A673 (cell line): Measurements from ENCODE around the gene PCCA. TPM values are rescaled to one million over a fixed set of nuclear protein-coding genes. Genes with fewer than 3 reads are reported as not detected.
"Not testable (repeated sequence)": the region's sequence is repeated elsewhere in the genome, so short reads cannot be mapped to it uniquely, and the experiment has no call there.

Experiments
- BruUV-seq: library from RNA; stranded (reverse); fragments of 400-500 nt; replicated peaks from 2 replicates; lab custom pipeline; 2021; lab: Mats Ljungman, UMichigan
- CTCF ChIA-PET: fragments of 300-600 bp; sonication (Branson Sonifier 250); formaldehyde crosslinking; loops from one replicate; lab custom pipeline; 2022; ENCODE audit warnings: antibody characterized with exemption; lab: Charles Lee
- POLR2A ChIA-PET: fragments of 300-600 bp; sonication (Branson Sonifier 250); formaldehyde crosslinking; loops from one replicate; lab custom pipeline; 2022; ENCODE audit warnings: antibody characterized with exemption; ENCODE audit not compliant: low non-redundant PET; lab: Charles Lee
- DNase-seq: peaks from one replicate; pipeline ENCODE4 v3.0.0-alpha.2; 2015; ENCODE audit warnings: low spot score
- H3K27ac ChIP-seq: fragments of 200-600 bp; sonication (generic); 2 replicates; pipeline ENCODE4 v1.5.1; 2016; ENCODE audit warnings: mixed run types, low read depth, mild to moderate bottlenecking, mixed read lengths, antibody characterized with exemption, low read length; ENCODE audit not compliant: poor library complexity, severe bottlenecking
- H3K27me3 ChIP-seq: fragments of 200-600 bp; sonication (generic); replicated peaks from 2 replicates; pipeline ENCODE4 v1.6.1; 2017; ENCODE audit warnings: mixed run types, low read depth, mild to moderate bottlenecking, mixed read lengths, antibody characterized with exemption, low read length; ENCODE audit not compliant: insufficient read depth, poor library complexity
- H3K36me3 ChIP-seq: fragments of 200-600 bp; sonication (generic); 2 replicates; pipeline ENCODE4 v1.6.1; 2016; ENCODE audit warnings: mixed run types, mild to moderate bottlenecking, mixed read lengths, antibody characterized with exemption, low read length; ENCODE audit not compliant: insufficient read depth, poor library complexity, severe bottlenecking
- H3K4me1 ChIP-seq: fragments of 200-600 bp; sonication (generic); 2 replicates; pipeline ENCODE4 v1.6.1; 2017; ENCODE audit warnings: mixed run types, mild to moderate bottlenecking, mixed read lengths, antibody characterized with exemption, low read length; ENCODE audit not compliant: insufficient read depth, poor library complexity, severe bottlenecking
- H3K4me3 ChIP-seq: fragments of 200-600 bp; sonication (generic); 2 replicates; pipeline ENCODE4 v1.5.1; 2016; ENCODE audit warnings: low read depth, mixed run types, mild to moderate bottlenecking, mixed read lengths, low read length; ENCODE audit not compliant: poor library complexity, severe bottlenecking
- H3K9me3 ChIP-seq: fragments of 200-600 bp; sonication (generic); 2 replicates; pipeline ENCODE4 v1.6.1; 2016; ENCODE audit warnings: mixed run types, low read depth, mild to moderate bottlenecking, mixed read lengths, antibody characterized with exemption, low read length; ENCODE audit not compliant: poor library complexity, severe bottlenecking
- EZH2 ChIP-seq: fragments of 200-600 bp; sonication (generic); IDR thresholded peaks from 2 replicates; pipeline ENCODE4 v1.6.1; 2017; ENCODE audit warnings: borderline replicate concordance, low read depth, mild to moderate bottlenecking, mixed read lengths, antibody characterized with exemption, low read length; ENCODE audit not compliant: poor library complexity, severe bottlenecking
- intact Hi-C: fragments of 100-400 bp; cut with micrococcal nuclease; formaldehyde crosslinking; loops from one replicate; pipeline ENCODE4 v1.10.0; 2022; ENCODE audit not compliant: unreplicated experiment
- total RNA-seq: library from RNA; stranded (reverse); gene quantifications from 2 replicates; pipeline ENCODE4 v1.2.3, GENCODE V29; 2021
- TF ChIP-seq, protein P1 (sequence below): fragments of 300-800, 200-600 bp; sonication (generic); conservative IDR thresholded peaks from 2 replicates; pipeline ENCODE4 v1.5.1; 2017; ENCODE audit warnings: low read depth, mild to moderate bottlenecking, antibody characterized with exemption, low read length, moderate library complexity, mixed read lengths

PCCA gene
- total RNA-seq, 1 experiment from 2014 or later: 93.0 TPM

- no peaks in the 10 kb centered on the region for H3K27me3 ChIP-seq
- H3K36me3 ChIP-seq: no peaks in the 10 kb centered on the region
- ChIA-PET CTCF (no interaction called here), POLR2A (no interaction called here)
- no peaks in the 10 kb centered on the region for H3K9me3 ChIP-seq
- peak overlapping the region; percentile 18 for H3K27ac ChIP-seq
- TF ChIP-seq, protein P1, sequence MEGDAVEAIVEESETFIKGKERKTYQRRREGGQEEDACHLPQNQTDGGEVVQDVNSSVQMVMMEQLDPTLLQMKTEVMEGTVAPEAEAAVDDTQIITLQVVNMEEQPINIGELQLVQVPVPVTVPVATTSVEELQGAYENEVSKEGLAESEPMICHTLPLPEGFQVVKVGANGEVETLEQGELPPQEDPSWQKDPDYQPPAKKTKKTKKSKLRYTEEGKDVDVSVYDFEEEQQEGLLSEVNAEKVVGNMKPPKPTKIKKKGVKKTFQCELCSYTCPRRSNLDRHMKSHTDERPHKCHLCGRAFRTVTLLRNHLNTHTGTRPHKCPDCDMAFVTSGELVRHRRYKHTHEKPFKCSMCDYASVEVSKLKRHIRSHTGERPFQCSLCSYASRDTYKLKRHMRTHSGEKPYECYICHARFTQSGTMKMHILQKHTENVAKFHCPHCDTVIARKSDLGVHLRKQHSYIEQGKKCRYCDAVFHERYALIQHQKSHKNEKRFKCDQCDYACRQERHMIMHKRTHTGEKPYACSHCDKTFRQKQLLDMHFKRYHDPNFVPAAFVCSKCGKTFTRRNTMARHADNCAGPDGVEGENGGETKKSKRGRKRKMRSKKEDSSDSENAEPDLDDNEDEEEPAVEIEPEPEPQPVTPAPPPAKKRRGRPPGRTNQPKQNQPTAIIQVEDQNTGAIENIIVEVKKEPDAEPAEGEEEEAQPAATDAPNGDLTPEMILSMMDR: no peak
- TF ChIP-seq EZH2: no peak
- no TSS peak for BruUV-seq
- H3K4me3 ChIP-seq: no peak overlapping the region
- intact Hi-C loops: no loop called here
- DNase-seq: no peak
- peaks cover 12% of the 10 kb centered on the region for H3K4me1 ChIP-seq
These were observed 9.7 kb downstream of the PCCA start for GRCh38 chr13:100098445-100099116.

DNA sequence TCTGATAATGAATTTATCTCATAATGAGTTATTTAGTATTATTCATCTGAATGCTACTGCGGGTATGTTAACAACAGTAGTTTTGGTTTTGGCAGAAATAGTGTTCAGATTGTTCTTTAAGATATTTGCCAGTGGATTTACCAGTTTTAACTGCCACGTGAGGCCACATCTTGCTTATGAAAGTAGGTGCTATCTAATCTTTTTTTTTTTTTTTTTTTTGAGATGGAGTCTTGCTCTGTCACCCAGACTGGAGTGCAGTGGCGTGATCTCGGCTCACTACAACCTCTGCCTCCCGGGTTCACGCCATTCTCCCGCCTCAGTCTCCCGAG is 10.2 kb downstream of the PCCA start:
- DNase-seq, H3K36me3 ChIP-seq, H3K27me3 ChIP-seq, H3K4me3 ChIP-seq, POLR2A ChIA-PET, H3K9me3 ChIP-seq, CTCF ChIA-PET, BruUV-seq, intact Hi-C loops: not testable (repeated sequence)
- peaks cover 12% of the 10 kb centered on the region for H3K4me1 ChIP-seq
- peak overlapping the region; percentile 18 for H3K27ac ChIP-seq

DNA sequence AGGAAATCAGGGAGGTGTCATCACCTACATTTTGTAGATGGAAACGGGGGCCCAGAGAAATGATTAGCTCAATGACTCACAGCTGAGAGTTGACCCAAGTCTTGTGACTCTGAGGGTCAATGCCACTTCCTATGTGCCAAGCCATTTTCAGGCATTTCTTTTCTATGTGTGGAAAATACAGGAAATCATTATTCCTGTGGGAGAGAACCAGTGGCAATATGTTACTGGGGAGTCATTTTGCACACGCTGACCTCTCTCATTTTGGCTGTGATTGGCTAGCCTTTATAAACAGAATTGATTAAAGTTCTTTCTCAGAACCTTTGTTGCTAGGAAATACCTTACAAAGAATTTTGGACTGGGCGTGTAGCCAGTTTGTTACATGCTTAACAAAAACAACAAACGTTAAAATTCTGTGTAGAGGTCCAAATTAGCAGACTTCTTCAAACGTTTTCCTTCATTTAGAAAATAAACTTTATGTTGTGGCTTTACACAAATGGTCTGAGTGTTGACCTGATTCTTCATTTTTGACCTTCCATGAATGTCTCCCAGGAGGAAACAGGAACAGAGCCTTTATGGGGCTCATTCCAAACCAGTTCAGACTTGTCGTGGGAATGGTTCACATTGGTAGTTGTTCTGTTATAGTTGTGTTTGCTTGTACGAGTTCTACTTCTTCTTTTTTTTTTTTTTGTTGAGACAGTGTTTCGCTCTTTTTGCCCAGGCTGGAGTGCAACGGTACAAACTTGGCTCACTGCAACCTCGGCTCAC is 11.4 kb downstream of the PCCA start:
- no peaks in the 10 kb centered on the region for H3K9me3 ChIP-seq
- peak; percentile 23 for DNase-seq
- no peak overlapping the region for H3K4me3 ChIP-seq
- no TSS peak for BruUV-seq
- H3K36me3 ChIP-seq: no peaks in the 10 kb centered on the region
- ChIA-PET CTCF (no interaction called here), POLR2A (no interaction called here)
- TF ChIP-seq EZH2: no peak
- TF ChIP-seq, protein P1: no peak
- peak overlapping the region; percentile 18 for H3K27ac ChIP-seq
- intact Hi-C loops: no loop called here
- peaks cover 12% of the 10 kb centered on the region for H3K4me1 ChIP-seq
- H3K27me3 ChIP-seq: no peaks in the 10 kb centered on the region
